Stimulated activated naive B cell treated with anti-CD40 and anti-IgM and Interleukin-4, amounts not matched to agents 10 μg/mL and 1 μg/mL and 100 μg/mL, for 72 hours (primary cell): ENCODE results near the gene EPHB6.

ENCODE experiments used
- ATAC-seq, 2 donors: fragments of 150-1000 bp; cut with Tn5 transposase; replicated peaks; 2 replicates each; pipeline ENCODE4 v1.10.0; 2021; ENCODE audit warnings: moderate library complexity in 1 of 2
- DNase-seq: peaks from one replicate; pipeline ENCODE4 v3.0.0; 2021
- H3K27ac Mint-ChIP-seq: one replicate; pipeline ENCODE4 v1.8.0; 2022; ENCODE audit warnings: mild to moderate bottlenecking, mixed read lengths
- H3K27me3 Mint-ChIP-seq, 2 donors: one replicate each; pipeline ENCODE4 v1.8.0; 2022; ENCODE audit warnings: mixed read lengths in 2 of 2
- H3K36me3 Mint-ChIP-seq, 2 donors: one replicate each; pipeline ENCODE4 v1.8.0; 2022; ENCODE audit warnings: mixed read lengths in 2 of 2, mild to moderate bottlenecking in 1 of 2
- H3K4me1 Mint-ChIP-seq, 2 donors: one replicate each; pipeline ENCODE4 v1.8.0; 2022; ENCODE audit warnings: mixed read lengths in 2 of 2, mild to moderate bottlenecking in 1 of 2
- H3K4me3 Mint-ChIP-seq, 2 donors: one replicate each; pipeline ENCODE4 v1.8.0; 2022; ENCODE audit warnings: mild to moderate bottlenecking in 2 of 2, mixed read lengths in 2 of 2, moderate library complexity in 1 of 2
- H3K9me3 Mint-ChIP-seq, 2 donors: one replicate each; pipeline ENCODE4 v1.8.0; 2022; ENCODE audit warnings: mixed read lengths in 2 of 2, mild to moderate bottlenecking in 1 of 2

The EPHB6 gene

DNA sequence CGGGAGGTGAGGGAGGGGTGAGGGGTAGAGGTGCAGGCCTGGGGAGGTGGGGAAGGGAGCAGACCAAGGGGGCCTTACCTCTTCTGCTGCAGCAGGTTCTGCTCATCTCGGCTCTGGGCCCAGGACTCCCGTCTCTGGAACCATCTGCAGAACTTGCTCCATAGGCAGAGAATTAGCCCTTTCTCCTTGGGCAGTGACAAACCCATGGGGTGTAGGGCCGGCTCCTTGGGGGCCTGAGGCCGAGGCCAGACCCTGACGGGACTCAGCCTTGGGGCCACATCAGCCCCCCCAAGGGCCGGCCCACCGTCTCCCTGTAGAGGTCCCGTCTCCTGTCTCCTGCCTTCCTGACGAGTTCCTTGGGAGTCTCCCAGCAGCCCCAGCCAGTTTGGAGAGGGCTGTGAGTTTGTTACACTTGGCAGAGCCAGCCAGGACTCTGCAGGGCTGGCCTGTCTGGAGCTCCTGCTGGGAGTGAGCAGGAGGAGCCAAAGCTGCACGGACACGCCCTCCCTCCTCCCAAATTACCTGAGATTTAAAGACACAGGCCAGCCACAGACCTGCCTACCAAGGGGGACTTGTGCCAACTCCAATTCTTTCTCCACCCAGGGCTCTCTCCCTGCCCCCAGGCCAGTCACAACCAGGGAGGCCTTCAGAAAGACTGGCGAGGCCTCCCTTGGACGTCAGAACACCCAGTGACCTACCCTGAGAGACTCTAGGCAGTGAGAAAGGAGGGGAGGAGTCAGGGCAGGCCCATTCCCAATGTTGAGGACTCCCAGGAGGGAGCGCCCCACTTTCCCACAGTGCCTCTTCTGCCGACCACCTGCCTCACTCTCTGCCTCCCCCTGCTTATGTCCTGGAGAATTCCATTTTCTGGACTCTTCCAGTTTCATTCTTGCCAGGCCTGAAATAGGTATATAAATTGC, 30.7 kb downstream of the EPHB6 start, which contains the start of gene TRPV6:
TSS of gene TRPV6 (minus strand) at position 435 of the 920 bp plus-strand sequence.
- no peak for ATAC-seq
- H3K36me3 Mint-ChIP-seq, result no peaks in the 10 kb centered on the region
- DNase-seq, result no peak
- peaks cover 7 to 8% of the 10 kb centered on the region in 2 donors for H3K4me1 Mint-ChIP-seq
- H3K4me3 Mint-ChIP-seq, result no peak within 1 kb of the TSS
- peaks cover 0 to 4% of the 10 kb centered on the region in 2 donors for H3K27me3 Mint-ChIP-seq
- no peaks in the 10 kb centered on the region for H3K9me3 Mint-ChIP-seq
- peak within 1 kb of the TSS; percentile 9 for H3K27ac Mint-ChIP-seq

DNA sequence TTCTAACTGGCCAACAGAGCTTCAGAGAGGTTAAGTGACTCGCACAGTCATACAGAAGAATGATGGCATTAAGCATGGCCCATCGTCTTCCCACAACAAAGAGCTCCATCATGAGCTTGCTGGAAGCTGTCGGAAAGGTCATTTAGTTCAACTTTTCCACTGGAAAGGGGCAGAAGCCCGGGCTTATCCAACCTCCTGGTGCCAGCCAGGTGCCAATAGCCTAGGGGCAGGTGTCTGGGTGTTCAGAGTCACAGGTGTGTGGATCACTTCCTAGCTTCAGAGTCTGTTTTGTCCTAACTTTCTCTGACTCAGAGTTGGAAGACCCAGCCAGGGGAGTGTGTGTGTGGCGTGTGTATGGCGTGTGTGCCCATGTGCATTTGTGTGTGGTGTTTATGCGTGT, 32.0 kb downstream of the EPHB6 start:
- no peak overlapping the region for H3K4me3 Mint-ChIP-seq
- no peak overlapping the region for H3K27ac Mint-ChIP-seq
- H3K9me3 Mint-ChIP-seq, result no peaks in the 10 kb centered on the region
- H3K36me3 Mint-ChIP-seq, result no peaks in the 10 kb centered on the region
- peaks cover 0 to 10% of the 10 kb centered on the region in 2 donors for H3K27me3 Mint-ChIP-seq
- no peak for ATAC-seq
- DNase-seq, result no peak
- peaks cover 7 to 8% of the 10 kb centered on the region in 2 donors for H3K4me1 Mint-ChIP-seq

DNA sequence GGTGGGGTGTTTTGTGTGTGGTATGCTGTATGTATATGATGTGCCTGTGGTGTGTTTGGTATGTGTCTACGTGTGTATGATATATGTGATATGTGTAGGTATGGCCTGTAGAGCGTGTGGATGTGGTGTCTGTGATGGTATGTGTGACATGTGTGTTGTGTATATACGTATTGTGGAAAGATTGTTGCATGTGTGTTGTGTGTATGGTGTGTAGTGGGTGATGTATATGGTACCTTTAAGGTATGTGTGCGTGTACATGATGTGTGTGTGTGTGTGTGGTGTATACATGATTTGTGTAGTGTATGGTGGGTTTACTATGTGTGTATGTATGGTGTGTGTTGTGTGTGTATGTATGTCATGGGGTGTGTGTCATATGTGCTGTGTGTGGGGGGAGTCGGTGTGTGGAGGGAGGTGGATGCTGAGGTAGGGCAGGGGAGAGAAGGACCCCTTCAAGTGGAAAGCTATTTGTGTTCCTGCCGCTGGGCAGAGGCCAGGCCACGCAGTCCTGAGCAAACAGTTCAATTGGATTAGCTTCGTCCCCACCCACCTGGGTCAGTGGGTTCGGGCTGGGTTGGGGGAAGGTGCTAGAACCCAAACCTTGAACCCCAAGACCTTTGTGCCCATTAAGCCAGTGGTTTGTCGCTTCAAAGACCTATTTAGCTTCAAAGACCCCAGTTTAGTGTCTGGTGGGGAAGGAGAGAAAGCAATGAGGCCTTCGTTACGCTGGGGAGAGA, 32.6 kb downstream of the EPHB6 start:
- H3K4me3 Mint-ChIP-seq, result no peak overlapping the region
- no peaks in the 10 kb centered on the region for H3K9me3 Mint-ChIP-seq
- H3K4me1 Mint-ChIP-seq, result peaks cover 4 to 8% of the 10 kb centered on the region in 2 donors
- DNase-seq (no peak), ATAC-seq (no peak)
- peaks cover 0 to 10% of the 10 kb centered on the region in 2 donors for H3K27me3 Mint-ChIP-seq
- H3K27ac Mint-ChIP-seq, result no peak overlapping the region
- no peaks in the 10 kb centered on the region for H3K36me3 Mint-ChIP-seq

DNA sequence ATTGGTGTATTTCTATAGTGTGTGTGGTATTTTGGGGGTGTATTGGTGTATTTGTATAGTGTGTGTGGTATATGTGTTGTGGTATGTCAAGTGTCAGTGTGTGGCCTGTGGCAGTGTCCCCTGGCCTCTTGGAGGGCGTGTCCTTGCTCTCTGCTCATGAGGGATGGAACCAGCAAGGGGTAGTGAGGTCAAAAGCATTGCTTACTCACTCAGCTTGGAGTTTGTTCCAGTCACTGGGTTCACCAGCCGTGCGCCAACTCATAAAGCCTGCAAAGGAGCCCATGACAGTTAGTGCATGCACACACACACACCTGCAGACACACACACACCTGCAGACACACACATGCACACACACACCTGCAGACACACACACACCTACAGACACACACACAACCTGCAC, 34.9 kb downstream of the EPHB6 start:
- ATAC-seq, result no peak
- no peak for DNase-seq
- H3K4me1 Mint-ChIP-seq, result peaks cover 0 to 4% of the 10 kb centered on the region in 2 donors
- no peak overlapping the region for H3K27ac Mint-ChIP-seq
- H3K36me3 Mint-ChIP-seq, result no peaks in the 10 kb centered on the region
- H3K9me3 Mint-ChIP-seq, result no peaks in the 10 kb centered on the region
- no peak overlapping the region for H3K4me3 Mint-ChIP-seq
- H3K27me3 Mint-ChIP-seq, result peaks cover 0 to 10% of the 10 kb centered on the region in 2 donors

DNA sequence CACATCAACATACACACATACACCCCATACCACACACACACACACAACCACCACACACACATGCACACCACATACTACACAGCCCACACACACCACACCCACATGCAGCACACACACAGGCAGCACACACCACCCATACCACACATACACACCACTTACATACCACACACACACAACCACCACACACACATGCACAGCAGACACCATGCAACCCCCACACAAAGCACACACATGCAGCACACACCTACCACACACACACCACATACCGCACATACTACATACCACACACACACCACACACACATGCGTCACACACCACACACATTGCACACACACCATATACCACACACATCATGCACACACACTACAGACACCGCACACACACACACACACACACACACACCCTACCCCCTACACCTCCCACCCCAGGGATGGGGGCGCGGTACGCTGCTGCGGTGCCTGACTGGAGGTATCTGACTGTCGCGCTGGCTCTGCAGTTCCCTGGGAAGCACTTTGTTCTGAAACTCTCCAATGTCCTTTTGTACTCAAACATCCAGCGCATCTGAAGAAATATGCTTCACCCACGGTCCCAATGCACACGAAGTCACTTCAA, 36.1 kb downstream of the EPHB6 start:
- peaks cover 0 to 10% of the 10 kb centered on the region in 2 donors for H3K27me3 Mint-ChIP-seq
- ATAC-seq, result no peak
- no peaks in the 10 kb centered on the region for H3K36me3 Mint-ChIP-seq
- no peak overlapping the region for H3K4me3 Mint-ChIP-seq
- peaks cover 0 to 4% of the 10 kb centered on the region in 2 donors for H3K4me1 Mint-ChIP-seq
- H3K27ac Mint-ChIP-seq, result no peak overlapping the region
- no peaks in the 10 kb centered on the region for H3K9me3 Mint-ChIP-seq
- no peak for DNase-seq

DNA sequence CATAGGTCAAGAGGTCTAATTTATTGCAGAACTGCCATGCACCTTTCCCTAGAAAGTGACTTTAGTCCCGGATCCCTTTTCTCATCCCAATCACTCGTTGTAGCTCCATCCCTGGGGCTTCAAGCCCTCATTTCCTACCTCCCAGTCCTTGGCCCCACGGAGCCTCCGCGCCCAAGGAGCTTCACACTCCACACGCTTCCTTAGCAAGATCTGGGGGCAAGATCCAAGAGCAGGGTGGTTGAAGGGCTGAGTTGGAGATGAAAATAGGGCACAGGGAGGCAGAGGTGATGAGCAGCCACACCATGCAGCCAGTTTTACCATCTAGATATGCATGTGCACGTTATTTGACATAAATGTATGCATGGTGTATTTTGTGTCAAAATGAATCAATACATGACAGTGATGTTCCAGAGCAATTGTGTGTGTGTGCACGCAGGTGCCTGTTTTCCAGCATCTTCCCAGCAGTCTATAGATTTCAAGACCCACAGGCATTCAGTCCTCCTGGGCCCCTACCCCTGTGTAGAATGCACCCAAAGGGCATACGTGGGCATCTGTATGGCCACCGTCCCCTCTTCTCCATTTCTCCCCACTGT, 36.7 kb downstream of the EPHB6 start:
- no peak for ATAC-seq
- Mint-ChIP-seq H3K4me1 (peaks cover 0 to 4% of the 10 kb centered on the region in 2 donors), H3K9me3 (no peaks in the 10 kb centered on the region), H3K36me3 (no peaks in the 10 kb centered on the region), H3K27ac (no peak overlapping the region), H3K27me3 (peaks cover 0 to 14% of the 10 kb centered on the region in 2 donors), H3K4me3 (no peak overlapping the region)
- no peak for DNase-seq

DNA sequence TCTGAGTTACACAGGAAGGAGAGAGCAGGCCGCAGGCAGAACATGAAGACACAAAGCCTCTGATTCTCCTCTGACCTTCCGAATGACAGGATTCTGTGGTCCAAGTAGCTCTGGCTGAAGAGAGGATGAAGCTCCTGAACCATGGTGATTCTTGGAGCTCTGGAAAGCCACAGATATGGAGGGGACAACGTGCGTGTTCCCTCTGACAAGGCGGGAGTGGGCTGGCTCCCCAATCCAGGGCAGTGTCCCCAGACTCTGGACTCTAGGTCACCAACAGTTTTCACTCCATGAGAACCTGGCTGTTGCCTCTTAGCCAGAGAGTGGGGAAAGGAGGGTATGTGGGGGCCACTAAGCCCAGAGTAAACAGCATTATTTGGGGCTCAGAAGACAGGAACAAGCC, 38.1 kb downstream of the EPHB6 start:
- Mint-ChIP-seq H3K27ac (no peak overlapping the region), H3K4me1 (peaks cover 0 to 4% of the 10 kb centered on the region in 2 donors), H3K9me3 (no peaks in the 10 kb centered on the region), H3K4me3 (no peak overlapping the region), H3K36me3 (no peaks in the 10 kb centered on the region), H3K27me3 (peaks cover 0 to 22% of the 10 kb centered on the region in 2 donors)
- DNase-seq, result no peak
- no peak for ATAC-seq

DNA sequence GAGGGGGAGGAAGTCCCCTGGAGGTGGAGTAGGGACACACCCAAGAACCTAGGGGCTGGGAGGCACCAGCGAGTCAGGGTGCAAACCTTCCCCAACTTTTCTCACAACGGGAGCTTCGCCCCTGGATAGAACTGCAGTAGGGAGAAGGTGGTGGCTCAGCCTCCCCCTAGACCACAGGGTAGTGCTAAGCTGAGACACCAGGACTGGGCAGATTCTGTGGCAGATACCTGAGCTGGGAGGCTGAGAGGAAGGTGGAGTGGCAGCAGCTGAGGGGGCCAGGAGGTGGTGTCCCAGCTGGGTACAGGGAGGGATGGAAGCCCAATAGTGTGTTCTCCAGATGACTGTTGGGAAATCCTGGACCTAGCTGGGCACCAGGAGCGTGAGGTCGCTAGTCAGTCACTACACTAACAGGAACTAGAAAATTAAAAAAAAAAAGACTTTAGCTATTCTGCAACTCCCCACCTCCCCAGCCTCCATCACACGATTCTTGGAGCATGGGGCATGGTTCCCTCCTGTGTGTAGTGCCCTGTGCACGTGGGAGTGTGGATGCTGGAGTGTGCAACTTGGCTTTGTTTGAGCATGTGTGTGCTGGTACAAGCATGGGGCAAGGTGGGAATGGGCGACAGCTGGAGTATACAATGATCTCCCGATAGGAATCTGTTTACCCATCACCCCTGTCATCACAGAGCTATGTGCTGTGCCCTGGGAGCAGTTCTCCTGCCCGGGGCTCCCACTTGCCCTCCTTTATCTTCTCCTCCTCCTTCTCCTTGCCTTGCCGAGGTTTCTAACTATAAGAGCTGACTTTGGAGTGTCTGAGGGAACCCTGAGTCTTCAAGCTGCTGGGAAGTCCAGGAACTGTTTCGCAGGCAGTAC, 39.5 kb downstream of the EPHB6 start:
- peaks cover 0 to 4% of the 10 kb centered on the region in 2 donors for H3K4me1 Mint-ChIP-seq
- H3K4me3 Mint-ChIP-seq, result no peak overlapping the region
- no peak for ATAC-seq
- no peaks in the 10 kb centered on the region for H3K9me3 Mint-ChIP-seq
- peaks cover 0 to 27% of the 10 kb centered on the region in 2 donors for H3K27me3 Mint-ChIP-seq
- H3K27ac Mint-ChIP-seq, result no peak overlapping the region
- DNase-seq, result no peak
- H3K36me3 Mint-ChIP-seq, result no peaks in the 10 kb centered on the region

DNA sequence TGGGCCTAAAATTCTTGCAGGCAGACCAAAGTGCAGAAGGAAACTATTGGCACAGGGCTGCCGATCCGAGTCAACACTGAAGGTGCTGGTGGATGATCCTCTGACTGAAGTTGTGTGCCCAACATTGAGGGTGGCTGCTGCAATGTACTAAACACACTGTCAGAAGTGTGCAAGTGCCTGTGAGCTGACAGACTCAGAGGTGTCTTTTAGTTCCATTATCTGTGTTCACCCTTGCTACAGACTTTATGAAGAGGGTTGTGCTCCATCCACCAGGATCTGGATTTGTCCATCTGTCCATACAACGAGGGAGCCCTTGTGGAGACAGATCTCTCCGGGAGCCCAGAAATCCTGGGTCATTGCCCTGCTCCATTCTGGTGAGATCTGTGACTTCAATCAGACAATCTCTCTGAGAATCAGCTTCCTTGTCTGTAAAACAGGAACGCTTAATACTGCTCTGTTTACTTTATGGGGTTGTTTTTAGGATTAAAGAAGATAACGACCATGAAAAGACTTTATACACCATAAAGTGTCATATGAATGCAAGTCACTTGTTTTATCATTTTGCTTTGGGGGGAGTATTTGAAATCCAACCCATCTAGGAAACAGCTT, 40.2 kb downstream of the EPHB6 start:
- Mint-ChIP-seq H3K27ac (no peak overlapping the region), H3K27me3 (peaks cover 0 to 31% of the 10 kb centered on the region in 2 donors), H3K9me3 (no peaks in the 10 kb centered on the region), H3K4me1 (peaks cover 0 to 4% of the 10 kb centered on the region in 2 donors), H3K36me3 (no peaks in the 10 kb centered on the region), H3K4me3 (no peak overlapping the region)
- ATAC-seq (no peak), DNase-seq (no peak)

DNA sequence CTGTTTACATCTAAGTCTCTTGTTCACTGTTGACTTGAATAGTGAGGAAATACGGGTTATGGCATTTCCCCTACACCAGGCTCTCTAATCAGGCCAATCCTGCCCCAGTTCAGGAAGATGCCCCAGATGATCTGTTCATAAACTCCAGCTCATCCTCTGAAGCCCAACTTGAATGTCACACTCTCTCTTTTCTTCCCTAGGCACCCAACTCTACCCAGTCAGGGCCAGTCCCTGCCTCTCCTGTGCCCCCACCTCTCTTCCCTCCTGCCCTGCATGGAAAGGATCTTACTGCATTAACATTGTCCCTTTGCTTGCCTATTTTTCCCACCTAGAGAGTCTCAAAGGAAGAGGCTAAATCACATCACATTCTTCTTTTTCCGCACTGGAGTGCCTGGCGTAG, 41.3 kb downstream of the EPHB6 start:
- Mint-ChIP-seq H3K36me3 (no peaks in the 10 kb centered on the region), H3K9me3 (no peaks in the 10 kb centered on the region), H3K27ac (no peak overlapping the region), H3K27me3 (peaks cover 0 to 26% of the 10 kb centered on the region in 2 donors), H3K4me3 (no peak overlapping the region), H3K4me1 (no peaks in the 10 kb centered on the region)
- ATAC-seq (no peak), DNase-seq (no peak)

DNA sequence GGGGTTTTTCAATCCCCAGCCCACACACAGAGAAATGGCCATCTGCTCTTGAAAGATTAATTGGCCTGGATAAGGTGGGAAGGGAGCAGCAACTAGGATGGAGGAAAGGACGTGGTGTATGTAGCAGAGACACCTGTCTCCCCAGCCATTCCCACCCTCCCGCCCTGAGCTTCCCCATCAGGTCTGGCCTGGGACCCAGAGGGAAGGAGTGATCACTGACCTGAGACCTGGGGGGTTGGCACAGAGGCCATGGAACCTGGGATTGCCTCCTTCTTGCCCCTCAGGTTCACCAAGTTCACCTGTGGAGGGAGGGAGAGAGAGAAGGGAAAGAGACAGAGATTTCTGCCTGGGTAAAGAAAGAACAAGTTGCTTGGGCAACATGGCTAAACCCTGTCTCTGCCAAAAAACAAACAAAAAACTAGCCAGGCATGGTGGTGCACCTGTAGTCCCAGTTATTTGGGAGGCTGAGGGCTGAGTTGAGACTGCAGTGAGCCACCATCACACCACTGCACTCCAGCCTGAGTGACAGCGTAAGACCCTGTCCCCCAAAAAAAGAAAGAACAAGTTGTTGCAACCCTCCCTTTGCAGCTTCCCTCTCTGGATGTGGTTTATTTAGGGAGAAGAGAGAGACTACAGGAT, 42.0 kb downstream of the EPHB6 start:
- Mint-ChIP-seq H3K9me3 (no peaks in the 10 kb centered on the region), H3K4me1 (no peaks in the 10 kb centered on the region), H3K36me3 (no peaks in the 10 kb centered on the region), H3K27ac (no peak overlapping the region), H3K4me3 (no peak overlapping the region), H3K27me3 (peaks cover 0 to 26% of the 10 kb centered on the region in 2 donors)
- DNase-seq (no peak), ATAC-seq (no peak)

DNA sequence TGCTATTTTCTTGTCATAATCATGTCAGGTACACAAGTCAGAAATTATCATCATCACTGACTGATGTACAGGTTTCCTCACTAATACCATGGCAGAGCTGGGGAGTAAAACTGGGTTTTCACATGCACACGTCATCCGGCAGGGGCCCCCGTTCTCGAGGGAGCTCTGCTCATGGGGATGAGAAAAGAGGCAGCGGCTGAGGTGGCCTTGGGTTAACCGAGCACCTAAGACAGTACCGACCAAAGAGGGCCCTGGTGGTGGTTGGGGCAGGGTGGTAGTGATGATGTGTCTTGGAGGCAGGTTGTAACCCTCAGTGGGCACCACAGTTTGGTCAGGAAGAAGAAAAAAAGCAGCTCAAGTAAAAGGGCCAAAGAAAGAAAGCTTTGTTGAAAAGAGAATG, 42.8 kb downstream of the EPHB6 start:
- Mint-ChIP-seq H3K27ac (no peak overlapping the region), H3K4me1 (no peaks in the 10 kb centered on the region), H3K36me3 (no peaks in the 10 kb centered on the region), H3K4me3 (no peak overlapping the region), H3K27me3 (peaks cover 0 to 26% of the 10 kb centered on the region in 2 donors), H3K9me3 (no peaks in the 10 kb centered on the region)
- DNase-seq, result no peak
- ATAC-seq, result no peak
